Measurements from ENCODE around the gene TEX52.

DNA sequence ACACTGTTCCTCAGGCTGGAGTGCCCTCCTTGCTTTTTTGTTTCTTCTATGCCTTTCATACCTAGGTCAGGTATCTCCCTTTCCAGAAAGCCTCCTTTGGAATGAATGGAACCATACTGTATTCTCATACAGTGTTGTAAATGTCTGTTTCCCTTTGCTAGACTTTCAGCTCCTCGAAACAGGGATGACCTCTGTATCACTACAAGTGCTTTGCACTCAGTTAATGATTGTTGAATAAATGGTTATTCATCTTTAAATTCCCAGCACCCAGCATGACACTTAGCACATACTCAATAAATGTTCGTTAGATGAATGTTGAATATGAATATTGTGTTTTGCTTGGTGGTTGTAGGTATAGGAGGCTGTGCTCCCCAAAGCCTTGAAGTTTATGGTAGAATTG lies 28.0 kb upstream of the TEX52 start:
- TF ChIP-seq EZH2phosphoT487 (IDR thresholded peaks at IDR 0.05; ENCODE audit: borderline replicate concordance) (no peak), EZH2 (IDR thresholded peaks at IDR 0.05) (no peak), JUND (IDR thresholded peaks at IDR 0.05) (no peak), EGR1 (IDR thresholded peaks at IDR 0.05; ENCODE audit: low read depth) (no peak), POLR2A (IDR thresholded peaks at IDR 0.05; ENCODE audit: borderline replicate concordance, extremely low read depth, insufficient read depth, insufficient read length) (no peak), CEBPB (IDR thresholded peaks at IDR 0.05; ENCODE audit: low read depth) (no peak), ELF1 (IDR thresholded peaks at IDR 0.05; ENCODE audit: borderline replicate concordance, low read depth) (no peak), ZNF274 (IDR thresholded peaks at IDR 0.05; ENCODE audit: low read depth, low read length) (no peak), SIN3A (IDR thresholded peaks at IDR 0.05; ENCODE audit: low read depth) (no peak), POLR2AphosphoS5 (IDR thresholded peaks at IDR 0.05; ENCODE audit: low read depth, low read length) (no peak), TCF7L2 (IDR thresholded peaks at IDR 0.05; ENCODE audit: borderline replicate concordance, extremely low read depth, insufficient read depth, insufficient read length) (no peak)
- TF ChIP-seq, protein P1, sequence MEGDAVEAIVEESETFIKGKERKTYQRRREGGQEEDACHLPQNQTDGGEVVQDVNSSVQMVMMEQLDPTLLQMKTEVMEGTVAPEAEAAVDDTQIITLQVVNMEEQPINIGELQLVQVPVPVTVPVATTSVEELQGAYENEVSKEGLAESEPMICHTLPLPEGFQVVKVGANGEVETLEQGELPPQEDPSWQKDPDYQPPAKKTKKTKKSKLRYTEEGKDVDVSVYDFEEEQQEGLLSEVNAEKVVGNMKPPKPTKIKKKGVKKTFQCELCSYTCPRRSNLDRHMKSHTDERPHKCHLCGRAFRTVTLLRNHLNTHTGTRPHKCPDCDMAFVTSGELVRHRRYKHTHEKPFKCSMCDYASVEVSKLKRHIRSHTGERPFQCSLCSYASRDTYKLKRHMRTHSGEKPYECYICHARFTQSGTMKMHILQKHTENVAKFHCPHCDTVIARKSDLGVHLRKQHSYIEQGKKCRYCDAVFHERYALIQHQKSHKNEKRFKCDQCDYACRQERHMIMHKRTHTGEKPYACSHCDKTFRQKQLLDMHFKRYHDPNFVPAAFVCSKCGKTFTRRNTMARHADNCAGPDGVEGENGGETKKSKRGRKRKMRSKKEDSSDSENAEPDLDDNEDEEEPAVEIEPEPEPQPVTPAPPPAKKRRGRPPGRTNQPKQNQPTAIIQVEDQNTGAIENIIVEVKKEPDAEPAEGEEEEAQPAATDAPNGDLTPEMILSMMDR (IDR thresholded peaks at IDR 0.05 in 2 of 3, conservative IDR thresholded peaks at IDR 0.05 in 1 of 3; ENCODE audit: borderline replicate concordance in 1 of 3, insufficient read depth in 1 of 3, low read depth in 2 of 3, low read length in 2 of 3): no peak
- TF ChIP-seq, protein P2, sequence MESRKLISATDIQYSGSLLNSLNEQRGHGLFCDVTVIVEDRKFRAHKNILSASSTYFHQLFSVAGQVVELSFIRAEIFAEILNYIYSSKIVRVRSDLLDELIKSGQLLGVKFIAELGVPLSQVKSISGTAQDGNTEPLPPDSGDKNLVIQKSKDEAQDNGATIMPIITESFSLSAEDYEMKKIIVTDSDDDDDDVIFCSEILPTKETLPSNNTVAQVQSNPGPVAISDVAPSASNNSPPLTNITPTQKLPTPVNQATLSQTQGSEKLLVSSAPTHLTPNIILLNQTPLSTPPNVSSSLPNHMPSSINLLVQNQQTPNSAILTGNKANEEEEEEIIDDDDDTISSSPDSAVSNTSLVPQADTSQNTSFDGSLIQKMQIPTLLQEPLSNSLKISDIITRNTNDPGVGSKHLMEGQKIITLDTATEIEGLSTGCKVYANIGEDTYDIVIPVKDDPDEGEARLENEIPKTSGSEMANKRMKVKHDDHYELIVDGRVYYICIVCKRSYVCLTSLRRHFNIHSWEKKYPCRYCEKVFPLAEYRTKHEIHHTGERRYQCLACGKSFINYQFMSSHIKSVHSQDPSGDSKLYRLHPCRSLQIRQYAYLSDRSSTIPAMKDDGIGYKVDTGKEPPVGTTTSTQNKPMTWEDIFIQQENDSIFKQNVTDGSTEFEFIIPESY (IDR thresholded peaks at IDR 0.05; ENCODE audit: extremely low read depth, insufficient replicate concordance, low read length): no peak

Data from HCT116 (cell line).